ENCODE measurements around the gene TRIOBP. TPM values are rescaled to one million over a fixed set of nuclear protein-coding genes. Genes with fewer than 3 reads are reported as not detected.

Gene TRIOBP
- total and polyA plus RNA-seq, 2 of the 4 experiments (the other 2 are of a cell fraction): 46.4 to 69.8 TPM

DNA sequence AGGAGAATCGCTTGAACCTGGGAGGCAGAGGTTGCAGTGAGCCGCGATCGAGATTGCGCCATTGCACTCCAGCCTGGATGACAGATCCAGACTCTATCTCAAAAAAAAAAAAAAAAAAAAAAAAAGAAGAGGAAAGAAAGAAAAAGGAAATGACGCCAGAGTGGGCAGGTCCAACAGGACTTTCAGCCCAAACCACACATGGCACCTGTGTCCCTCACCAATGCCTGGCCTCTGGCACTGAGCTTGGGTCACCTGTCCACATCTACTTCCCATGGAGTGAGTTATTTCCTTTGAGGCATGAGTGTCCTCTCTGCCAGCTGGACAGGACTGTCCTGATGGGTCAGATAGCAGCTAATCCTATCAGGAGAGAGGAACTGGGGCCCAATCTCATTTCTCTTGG, 95.6 kb downstream of the TRIOBP start:
- Histone ChIP-seq H2BK120ac (ENCODE audit: low read depth, low read length) (no peak overlapping the region), H3K4me2 (ENCODE audit: low read depth, low read length) (no peak overlapping the region), H4K8ac (ENCODE audit: low read depth in 2 of 2, low read length in 2 of 2) (no peak overlapping the region), H3K14ac (replicated peaks; ENCODE audit: low read depth, low read length) (no peak overlapping the region), H3K79me1 (ENCODE audit: low read depth in 1 of 2, low read length in 2 of 2) (no peaks in the 10 kb centered on the region), H2AK5ac (ENCODE audit: low read depth, low read length) (peak overlapping the region; percentile 78; the same call in 1 of the 2 replicates), H3K9me3 (ENCODE audit: control insufficient read depth, insufficient read depth, low read length) (no peaks in the 10 kb centered on the region), H3K56ac (ENCODE audit: extremely low read depth, insufficient read depth, low read length) (no peak overlapping the region), H3K27ac (ENCODE audit: insufficient read depth, low read length) (no peak overlapping the region), H3K18ac (ENCODE audit: low read depth, low read length) (no peak overlapping the region), H2AK9ac (replicated peaks; ENCODE audit: low read depth, low read length, poor library complexity) (no peak overlapping the region), H3K9ac (ENCODE audit: low read depth, low read length) (no peak overlapping the region), H2AFZ (replicated peaks; ENCODE audit: low read length, poor library complexity) (no peak overlapping the region), H4K91ac (ENCODE audit: insufficient read depth, low read depth, low read length) (no peak overlapping the region), H3K4ac (ENCODE audit: low read depth, low read length) (no peak overlapping the region), H3K27me3 (ENCODE audit: control insufficient read depth, insufficient read depth, low read length) (no peaks in the 10 kb centered on the region), H3K36me3 (ENCODE audit: control insufficient read depth, insufficient read depth, low read length) (no peaks in the 10 kb centered on the region), H2BK20ac (ENCODE audit: low read depth, low read length) (no peak overlapping the region), H3K23ac (ENCODE audit: low read depth, low read length) (no peak overlapping the region), H2BK5ac (ENCODE audit: low read depth, low read length, poor library complexity, severe bottlenecking) (no peak overlapping the region), H3K4me3 (ENCODE audit: insufficient read depth, low read depth, low read length) (no peak overlapping the region), H2BK15ac (ENCODE audit: low read depth, low read length) (no peak overlapping the region), H3K9me1 (ENCODE audit: insufficient read depth, low read length) (no peaks in the 10 kb centered on the region), H3K4me1 (ENCODE audit: control insufficient read depth, insufficient read depth, low read length) (no peaks in the 10 kb centered on the region), H4K20me1 (ENCODE audit: insufficient read depth, low read length) (no peaks in the 10 kb centered on the region), H4K5ac (ENCODE audit: low read depth, low read length) (no peak overlapping the region)
- ChIA-PET POLR2A (ENCODE audit: unreplicated experiment) (no interaction called here), CTCF (interaction anchor here (0.6 to 1.5 kb wide), 5 partner anchors 11 to 254 kb away, joined by 3 to 4 read pairs (median 3); no protein-coding TSS in a partner anchor)
- DNase-seq (no peak), ATAC-seq (ENCODE audit: low read depth) (no peak)
- WGBS, 2 experiments (ENCODE audit: extremely low coverage in 2 of 2, insufficient read length in 1 of 2): no CpG with 5 or more reads among the region's 6 CpGs
- no TSS peak for BruUV-seq (replicated peaks)
- dilution Hi-C loops (cut with HindIII; ENCODE audit: low sequenced_read_pairs, unreplicated experiment): no loop called here
- intact Hi-C loops (cut with micrococcal nuclease): loop anchor here (5.0 kb wide), 1 partner anchor 110 kb away; no protein-coding TSS in a partner anchor
- TF ChIP-seq, protein P1, sequence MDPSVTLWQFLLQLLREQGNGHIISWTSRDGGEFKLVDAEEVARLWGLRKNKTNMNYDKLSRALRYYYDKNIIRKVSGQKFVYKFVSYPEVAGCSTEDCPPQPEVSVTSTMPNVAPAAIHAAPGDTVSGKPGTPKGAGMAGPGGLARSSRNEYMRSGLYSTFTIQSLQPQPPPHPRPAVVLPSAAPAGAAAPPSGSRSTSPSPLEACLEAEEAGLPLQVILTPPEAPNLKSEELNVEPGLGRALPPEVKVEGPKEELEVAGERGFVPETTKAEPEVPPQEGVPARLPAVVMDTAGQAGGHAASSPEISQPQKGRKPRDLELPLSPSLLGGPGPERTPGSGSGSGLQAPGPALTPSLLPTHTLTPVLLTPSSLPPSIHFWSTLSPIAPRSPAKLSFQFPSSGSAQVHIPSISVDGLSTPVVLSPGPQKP (IDR thresholded peaks at IDR 0.05; ENCODE audit: borderline replicate concordance, low read depth, low read length): no peak
- 0 out of 2 replicates have a peak, but pooled peaks have one; percentile 13 for TF ChIP-seq CEBPB (IDR thresholded peaks at IDR 0.05; ENCODE audit: low read depth, low read length)
- TF ChIP-seq MAZ (IDR thresholded peaks at IDR 0.05; ENCODE audit: borderline replicate concordance, low read depth, low read length): no peak
- no peak for TF ChIP-seq SMC3 (IDR thresholded peaks at IDR 0.05; ENCODE audit: low read depth, low read length)
- TF ChIP-seq FOS (IDR thresholded peaks at IDR 0.05; ENCODE audit: low read depth, low read length): no peak
- in situ Hi-C loops (cut with MboI; ENCODE audit: low sequenced_read_pairs): loop anchor here (5.0 kb wide), 1 partner anchor 150 kb away; no protein-coding TSS in a partner anchor

All from IMR-90 (cell line).